ENCODE measurements around the gene SLC7A4.

DNA sequence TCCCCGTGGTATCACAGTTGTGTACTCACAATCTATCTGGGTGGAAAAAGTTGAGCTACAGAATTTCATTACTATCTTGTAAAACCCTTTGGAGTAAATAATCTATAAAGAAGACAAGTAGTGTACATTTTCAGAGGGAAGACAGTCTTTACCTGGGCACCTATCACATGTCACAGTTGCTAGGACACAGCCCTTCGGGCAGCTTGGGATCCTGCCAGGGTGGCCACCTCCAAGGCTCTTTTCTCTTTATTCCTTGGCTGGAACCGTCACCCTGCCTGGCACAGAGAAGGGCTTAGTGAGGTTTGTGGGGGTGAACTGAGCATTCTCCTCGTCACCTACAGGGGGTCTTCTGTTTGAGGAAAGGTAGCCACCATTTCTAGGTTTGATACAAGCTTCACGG lies 37.0 kb upstream of the SLC7A4 start:
- TF ChIP-seq, protein P1, sequence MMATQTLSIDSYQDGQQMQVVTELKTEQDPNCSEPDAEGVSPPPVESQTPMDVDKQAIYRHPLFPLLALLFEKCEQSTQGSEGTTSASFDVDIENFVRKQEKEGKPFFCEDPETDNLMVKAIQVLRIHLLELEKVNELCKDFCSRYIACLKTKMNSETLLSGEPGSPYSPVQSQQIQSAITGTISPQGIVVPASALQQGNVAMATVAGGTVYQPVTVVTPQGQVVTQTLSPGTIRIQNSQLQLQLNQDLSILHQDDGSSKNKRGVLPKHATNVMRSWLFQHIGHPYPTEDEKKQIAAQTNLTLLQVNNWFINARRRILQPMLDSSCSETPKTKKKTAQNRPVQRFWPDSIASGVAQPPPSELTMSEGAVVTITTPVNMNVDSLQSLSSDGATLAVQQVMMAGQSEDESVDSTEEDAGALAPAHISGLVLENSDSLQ (IDR thresholded peaks at IDR 0.05): no peak
- TF ChIP-seq BHLHE40 (IDR thresholded peaks at IDR 0.05; ENCODE audit: borderline replicate concordance in 1 of 2, low read depth in 2 of 2, low read length in 1 of 2) (no peak), MTA3 (IDR thresholded peaks at IDR 0.05; ENCODE audit: borderline replicate concordance, low read length) (no peak), CBX5 (IDR thresholded peaks at IDR 0.05; ENCODE audit: low read depth) (no peak), RFX5 (IDR thresholded peaks at IDR 0.05; ENCODE audit: low read depth, low read length) (no peak), ZNF274 (IDR thresholded peaks at IDR 0.05; ENCODE audit: insufficient read depth, insufficient read length) (no peak), TAF1 (IDR thresholded peaks at IDR 0.05; ENCODE audit: borderline replicate concordance, low read depth, low read length) (no peak), TARDBP (IDR thresholded peaks at IDR 0.05; ENCODE audit: borderline replicate concordance) (no peak)
- TF ChIP-seq, protein P2, sequence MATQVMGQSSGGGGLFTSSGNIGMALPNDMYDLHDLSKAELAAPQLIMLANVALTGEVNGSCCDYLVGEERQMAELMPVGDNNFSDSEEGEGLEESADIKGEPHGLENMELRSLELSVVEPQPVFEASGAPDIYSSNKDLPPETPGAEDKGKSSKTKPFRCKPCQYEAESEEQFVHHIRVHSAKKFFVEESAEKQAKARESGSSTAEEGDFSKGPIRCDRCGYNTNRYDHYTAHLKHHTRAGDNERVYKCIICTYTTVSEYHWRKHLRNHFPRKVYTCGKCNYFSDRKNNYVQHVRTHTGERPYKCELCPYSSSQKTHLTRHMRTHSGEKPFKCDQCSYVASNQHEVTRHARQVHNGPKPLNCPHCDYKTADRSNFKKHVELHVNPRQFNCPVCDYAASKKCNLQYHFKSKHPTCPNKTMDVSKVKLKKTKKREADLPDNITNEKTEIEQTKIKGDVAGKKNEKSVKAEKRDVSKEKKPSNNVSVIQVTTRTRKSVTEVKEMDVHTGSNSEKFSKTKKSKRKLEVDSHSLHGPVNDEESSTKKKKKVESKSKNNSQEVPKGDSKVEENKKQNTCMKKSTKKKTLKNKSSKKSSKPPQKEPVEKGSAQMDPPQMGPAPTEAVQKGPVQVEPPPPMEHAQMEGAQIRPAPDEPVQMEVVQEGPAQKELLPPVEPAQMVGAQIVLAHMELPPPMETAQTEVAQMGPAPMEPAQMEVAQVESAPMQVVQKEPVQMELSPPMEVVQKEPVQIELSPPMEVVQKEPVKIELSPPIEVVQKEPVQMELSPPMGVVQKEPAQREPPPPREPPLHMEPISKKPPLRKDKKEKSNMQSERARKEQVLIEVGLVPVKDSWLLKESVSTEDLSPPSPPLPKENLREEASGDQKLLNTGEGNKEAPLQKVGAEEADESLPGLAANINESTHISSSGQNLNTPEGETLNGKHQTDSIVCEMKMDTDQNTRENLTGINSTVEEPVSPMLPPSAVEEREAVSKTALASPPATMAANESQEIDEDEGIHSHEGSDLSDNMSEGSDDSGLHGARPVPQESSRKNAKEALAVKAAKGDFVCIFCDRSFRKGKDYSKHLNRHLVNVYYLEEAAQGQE (IDR thresholded peaks at IDR 0.05; ENCODE audit: low read depth, low read length): no peak
- TF ChIP-seq, protein P3, sequence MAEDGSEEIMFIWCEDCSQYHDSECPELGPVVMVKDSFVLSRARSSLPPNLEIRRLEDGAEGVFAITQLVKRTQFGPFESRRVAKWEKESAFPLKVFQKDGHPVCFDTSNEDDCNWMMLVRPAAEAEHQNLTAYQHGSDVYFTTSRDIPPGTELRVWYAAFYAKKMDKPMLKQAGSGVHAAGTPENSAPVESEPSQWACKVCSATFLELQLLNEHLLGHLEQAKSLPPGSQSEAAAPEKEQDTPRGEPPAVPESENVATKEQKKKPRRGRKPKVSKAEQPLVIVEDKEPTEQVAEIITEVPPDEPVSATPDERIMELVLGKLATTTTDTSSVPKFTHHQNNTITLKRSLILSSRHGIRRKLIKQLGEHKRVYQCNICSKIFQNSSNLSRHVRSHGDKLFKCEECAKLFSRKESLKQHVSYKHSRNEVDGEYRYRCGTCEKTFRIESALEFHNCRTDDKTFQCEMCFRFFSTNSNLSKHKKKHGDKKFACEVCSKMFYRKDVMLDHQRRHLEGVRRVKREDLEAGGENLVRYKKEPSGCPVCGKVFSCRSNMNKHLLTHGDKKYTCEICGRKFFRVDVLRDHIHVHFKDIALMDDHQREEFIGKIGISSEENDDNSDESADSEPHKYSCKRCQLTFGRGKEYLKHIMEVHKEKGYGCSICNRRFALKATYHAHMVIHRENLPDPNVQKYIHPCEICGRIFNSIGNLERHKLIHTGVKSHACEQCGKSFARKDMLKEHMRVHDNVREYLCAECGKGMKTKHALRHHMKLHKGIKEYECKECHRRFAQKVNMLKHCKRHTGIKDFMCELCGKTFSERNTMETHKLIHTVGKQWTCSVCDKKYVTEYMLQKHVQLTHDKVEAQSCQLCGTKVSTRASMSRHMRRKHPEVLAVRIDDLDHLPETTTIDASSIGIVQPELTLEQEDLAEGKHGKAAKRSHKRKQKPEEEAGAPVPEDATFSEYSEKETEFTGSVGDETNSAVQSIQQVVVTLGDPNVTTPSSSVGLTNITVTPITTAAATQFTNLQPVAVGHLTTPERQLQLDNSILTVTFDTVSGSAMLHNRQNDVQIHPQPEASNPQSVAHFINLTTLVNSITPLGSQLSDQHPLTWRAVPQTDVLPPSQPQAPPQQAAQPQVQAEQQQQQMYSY (CRISPR knock-in tag; IDR thresholded peaks at IDR 0.05): no peak
- TF ChIP-seq, protein P4, sequence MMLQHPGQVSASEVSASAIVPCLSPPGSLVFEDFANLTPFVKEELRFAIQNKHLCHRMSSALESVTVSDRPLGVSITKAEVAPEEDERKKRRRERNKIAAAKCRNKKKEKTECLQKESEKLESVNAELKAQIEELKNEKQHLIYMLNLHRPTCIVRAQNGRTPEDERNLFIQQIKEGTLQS (IDR thresholded peaks at IDR 0.05; ENCODE audit: borderline replicate concordance, extremely low read depth, low read depth, low read length): no peak
- TF ChIP-seq, protein P5, sequence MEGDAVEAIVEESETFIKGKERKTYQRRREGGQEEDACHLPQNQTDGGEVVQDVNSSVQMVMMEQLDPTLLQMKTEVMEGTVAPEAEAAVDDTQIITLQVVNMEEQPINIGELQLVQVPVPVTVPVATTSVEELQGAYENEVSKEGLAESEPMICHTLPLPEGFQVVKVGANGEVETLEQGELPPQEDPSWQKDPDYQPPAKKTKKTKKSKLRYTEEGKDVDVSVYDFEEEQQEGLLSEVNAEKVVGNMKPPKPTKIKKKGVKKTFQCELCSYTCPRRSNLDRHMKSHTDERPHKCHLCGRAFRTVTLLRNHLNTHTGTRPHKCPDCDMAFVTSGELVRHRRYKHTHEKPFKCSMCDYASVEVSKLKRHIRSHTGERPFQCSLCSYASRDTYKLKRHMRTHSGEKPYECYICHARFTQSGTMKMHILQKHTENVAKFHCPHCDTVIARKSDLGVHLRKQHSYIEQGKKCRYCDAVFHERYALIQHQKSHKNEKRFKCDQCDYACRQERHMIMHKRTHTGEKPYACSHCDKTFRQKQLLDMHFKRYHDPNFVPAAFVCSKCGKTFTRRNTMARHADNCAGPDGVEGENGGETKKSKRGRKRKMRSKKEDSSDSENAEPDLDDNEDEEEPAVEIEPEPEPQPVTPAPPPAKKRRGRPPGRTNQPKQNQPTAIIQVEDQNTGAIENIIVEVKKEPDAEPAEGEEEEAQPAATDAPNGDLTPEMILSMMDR (IDR thresholded peaks at IDR 0.05 in 2 of 3, conservative IDR thresholded peaks at IDR 0.05 in 1 of 3; ENCODE audit: control insufficient read depth in 2 of 3, extremely low read depth in 1 of 3, insufficient read depth in 1 of 3, low read depth in 3 of 3, low read length in 3 of 3): no peak
- TF ChIP-seq, protein P6, sequence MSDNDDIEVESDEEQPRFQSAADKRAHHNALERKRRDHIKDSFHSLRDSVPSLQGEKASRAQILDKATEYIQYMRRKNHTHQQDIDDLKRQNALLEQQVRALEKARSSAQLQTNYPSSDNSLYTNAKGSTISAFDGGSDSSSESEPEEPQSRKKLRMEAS (IDR thresholded peaks at IDR 0.05; ENCODE audit: low read depth, low read length): no peak
- TF ChIP-seq, protein P7, sequence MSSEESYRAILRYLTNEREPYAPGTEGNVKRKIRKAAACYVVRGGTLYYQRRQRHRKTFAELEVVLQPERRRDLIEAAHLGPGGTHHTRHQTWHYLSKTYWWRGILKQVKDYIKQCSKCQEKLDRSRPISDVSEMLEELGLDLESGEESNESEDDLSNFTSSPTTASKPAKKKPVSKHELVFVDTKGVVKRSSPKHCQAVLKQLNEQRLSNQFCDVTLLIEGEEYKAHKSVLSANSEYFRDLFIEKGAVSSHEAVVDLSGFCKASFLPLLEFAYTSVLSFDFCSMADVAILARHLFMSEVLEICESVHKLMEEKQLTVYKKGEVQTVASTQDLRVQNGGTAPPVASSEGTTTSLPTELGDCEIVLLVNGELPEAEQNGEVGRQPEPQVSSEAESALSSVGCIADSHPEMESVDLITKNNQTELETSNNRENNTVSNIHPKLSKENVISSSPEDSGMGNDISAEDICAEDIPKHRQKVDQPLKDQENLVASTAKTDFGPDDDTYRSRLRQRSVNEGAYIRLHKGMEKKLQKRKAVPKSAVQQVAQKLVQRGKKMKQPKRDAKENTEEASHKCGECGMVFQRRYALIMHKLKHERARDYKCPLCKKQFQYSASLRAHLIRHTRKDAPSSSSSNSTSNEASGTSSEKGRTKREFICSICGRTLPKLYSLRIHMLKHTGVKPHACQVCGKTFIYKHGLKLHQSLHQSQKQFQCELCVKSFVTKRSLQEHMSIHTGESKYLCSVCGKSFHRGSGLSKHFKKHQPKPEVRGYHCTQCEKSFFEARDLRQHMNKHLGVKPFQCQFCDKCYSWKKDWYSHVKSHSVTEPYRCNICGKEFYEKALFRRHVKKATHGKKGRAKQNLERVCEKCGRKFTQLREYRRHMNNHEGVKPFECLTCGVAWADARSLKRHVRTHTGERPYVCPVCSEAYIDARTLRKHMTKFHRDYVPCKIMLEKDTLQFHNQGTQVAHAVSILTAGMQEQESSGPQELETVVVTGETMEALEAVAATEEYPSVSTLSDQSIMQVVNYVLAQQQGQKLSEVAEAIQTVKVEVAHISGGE (CRISPR knock-in tag; IDR thresholded peaks at IDR 0.05): no peak

All from GM12878 (cell line).